GM21619 (cell line): ENCODE measurements around the gene GMDS.

Source experiments
- ATAC-seq: cut with Tn5 transposase; IDR thresholded peaks from one replicate; pipeline ENCODE4 v1.9.1; 2021; ENCODE audit not compliant: unreplicated experiment

Gene GMDS

GRCh38 chr6:1842334-1842733 is 403.1 kb downstream of the GMDS start:
- ATAC-seq = no peak

- no peak for ATAC-seq
Observed at GRCh38 chr6:1841136-1841535, 404.3 kb downstream of the GMDS start.

- ATAC-seq = no peak
Observed at GRCh38 chr6:1840491-1841121, 404.8 kb downstream of the GMDS start.

GRCh38 chr6:1839361-1839760 is 406.0 kb downstream of the GMDS start:
- no peak for ATAC-seq

GRCh38 chr6:1838604-1839213 is 406.7 kb downstream of the GMDS start:
- ATAC-seq = no peak

GRCh38 chr6:1837826-1838225 is 407.6 kb downstream of the GMDS start:
- no peak for ATAC-seq

- no peak for ATAC-seq
Observed at GRCh38 chr6:1836690-1837089, 408.7 kb downstream of the GMDS start.

- no peak for ATAC-seq
Observed at GRCh38 chr6:1834646-1835516, 410.5 kb downstream of the GMDS start.

GRCh38 chr6:1834207-1834606 is 411.2 kb downstream of the GMDS start:
- no peak for ATAC-seq

- ATAC-seq = no peak
Observed at GRCh38 chr6:1832844-1833787, 412.3 kb downstream of the GMDS start.

- ATAC-seq = no peak
Observed at GRCh38 chr6:1832358-1832757, 413.0 kb downstream of the GMDS start.

GRCh38 chr6:1827984-1828793 is 417.2 kb downstream of the GMDS start:
- ATAC-seq = no peak

GRCh38 chr6:1825926-1826325 is 419.5 kb downstream of the GMDS start:
- no peak for ATAC-seq

GRCh38 chr6:1825277-1825676 is 420.1 kb downstream of the GMDS start:
- ATAC-seq = no peak

- ATAC-seq = no peak
Observed at GRCh38 chr6:1821513-1822183, 423.8 kb downstream of the GMDS start.

GRCh38 chr6:1821164-1821512 is 424.3 kb downstream of the GMDS start:
- ATAC-seq = no peak

- ATAC-seq = no peak
Observed at GRCh38 chr6:1820714-1821113, 424.7 kb downstream of the GMDS start.

GRCh38 chr6:1820165-1820564 is 425.2 kb downstream of the GMDS start:
- no peak for ATAC-seq

GRCh38 chr6:1819007-1819406 is 426.4 kb downstream of the GMDS start:
- no peak for ATAC-seq
